ENCODE data around the gene ST6GALNAC2. TPM values are rescaled to one million over a fixed set of nuclear protein-coding genes. Genes with fewer than 3 reads are reported as not detected.

The ST6GALNAC2 gene
- total RNA-seq, 4 donors from 2014 or later = 58.5 to 128 (median 69.1) TPM

- TF ChIP-seq CTCF (IDR thresholded peaks at IDR 0.05) (peak; percentile 35 to 47 (median 42)), POLR2A (IDR thresholded peaks at IDR 0.05) (no peak)
- 0% methylated on average over 14 of the region's 14 CpGs for WGBS, 2 donors
- H3K9me3 ChIP-seq = no peaks in the 10 kb centered on the region
- DNase-seq (ENCODE audit: low spot score in 2 of 2) = no peak
- peak overlapping the region; percentile 77 to 95 (median 84) for H3K27ac ChIP-seq
- no peaks in the 10 kb centered on the region for H3K27me3 ChIP-seq
- peak overlapping the region; percentile 52 to 85 (median 74) for H3K4me3 ChIP-seq
- H3K36me3 ChIP-seq = peaks cover 0 to 9% (median 0%) of the 10 kb centered on the region in 3 donors
- peaks cover 0 to 71% (median 35%) of the 10 kb centered on the region in 4 donors for H3K4me1 ChIP-seq
Observed at GRCh38 chr17:76558198-76559095, 27.2 kb downstream of the ST6GALNAC2 start.

GRCh38 chr17:76557368-76558197, 28.1 kb downstream of the ST6GALNAC2 start:
- no peaks in the 10 kb centered on the region for H3K27me3 ChIP-seq
- H3K4me3 ChIP-seq = peak overlapping the region; percentile 52 to 85 (median 74)
- H3K4me1 ChIP-seq = peaks cover 0 to 74% (median 35%) of the 10 kb centered on the region in 4 donors
- WGBS, 2 donors = 1% methylated on average over 50 to 55 of the region's 55 CpGs
- DNase-seq (ENCODE audit: low spot score in 2 of 2) = peak; percentile 88 to 96
- peaks cover 0 to 7% (median 0%) of the 10 kb centered on the region in 3 donors for H3K36me3 ChIP-seq
- peak overlapping the region; percentile 77 to 95 (median 84) for H3K27ac ChIP-seq
- no peaks in the 10 kb centered on the region for H3K9me3 ChIP-seq
- TF ChIP-seq POLR2A (IDR thresholded peaks at IDR 0.05) = peak; percentile 67 to 85
- peak; percentile 13 to 78 (median 29) for TF ChIP-seq CTCF (IDR thresholded peaks at IDR 0.05)
- peak; percentile 18 to 96 for TF ChIP-seq EP300 (IDR thresholded peaks at IDR 0.05)

GRCh38 chr17:76556765-76557367, 28.8 kb downstream of the ST6GALNAC2 start:
- DNase-seq (ENCODE audit: low spot score in 2 of 2) = no peak
- WGBS, 2 donors = 49 to 50% methylated on average over 30 of the region's 30 CpGs
- no peaks in the 10 kb centered on the region for H3K27me3 ChIP-seq
- H3K36me3 ChIP-seq = peaks cover 0 to 6% (median 0%) of the 10 kb centered on the region in 3 donors
- peak overlapping the region; percentile 52 to 85 (median 74) for H3K4me3 ChIP-seq
- H3K27ac ChIP-seq = peak overlapping the region; percentile 77 to 95 (median 84)
- TF ChIP-seq CTCF (IDR thresholded peaks at IDR 0.05) = no peak
- TF ChIP-seq POLR2A (IDR thresholded peaks at IDR 0.05) = no peak
- TF ChIP-seq EP300 (IDR thresholded peaks at IDR 0.05) = no peak
- H3K4me1 ChIP-seq = peaks cover 0 to 69% (median 34%) of the 10 kb centered on the region in 4 donors
- no peaks in the 10 kb centered on the region for H3K9me3 ChIP-seq

- TF ChIP-seq EP300 (IDR thresholded peaks at IDR 0.05) (peak in 1 of 2 donors; percentile 51), POLR2A (IDR thresholded peaks at IDR 0.05) (no peak)
- Histone ChIP-seq H3K4me3 (no peak overlapping the region), H3K36me3 (no peaks in the 10 kb centered on the region), H3K27ac (peak overlapping the region in 2 of 4 donors; percentile 68 to 73), H3K27me3 (no peaks in the 10 kb centered on the region), H3K9me3 (no peaks in the 10 kb centered on the region), H3K4me1 (peaks cover 0 to 55% (median 13%) of the 10 kb centered on the region in 4 donors)
- DNase-seq (ENCODE audit: low spot score in 2 of 2) = no peak
- WGBS, 2 donors = 43 to 46% methylated on average over 6 of the region's 6 CpGs
Observed at GRCh38 chr17:76554131-76554530, 31.5 kb downstream of the ST6GALNAC2 start.

Data from tibial nerve (tissue), 4 donors.